GM19463 (cell line): ENCODE results near the gene WDR64.

Experiments used
- ATAC-seq: cut with Tn5 transposase; IDR thresholded peaks from one replicate; pipeline ENCODE4 v1.9.1; 2021; ENCODE audit warnings: mild to moderate bottlenecking, moderate library complexity; ENCODE audit not compliant: unreplicated experiment

The WDR64 gene

DNA sequence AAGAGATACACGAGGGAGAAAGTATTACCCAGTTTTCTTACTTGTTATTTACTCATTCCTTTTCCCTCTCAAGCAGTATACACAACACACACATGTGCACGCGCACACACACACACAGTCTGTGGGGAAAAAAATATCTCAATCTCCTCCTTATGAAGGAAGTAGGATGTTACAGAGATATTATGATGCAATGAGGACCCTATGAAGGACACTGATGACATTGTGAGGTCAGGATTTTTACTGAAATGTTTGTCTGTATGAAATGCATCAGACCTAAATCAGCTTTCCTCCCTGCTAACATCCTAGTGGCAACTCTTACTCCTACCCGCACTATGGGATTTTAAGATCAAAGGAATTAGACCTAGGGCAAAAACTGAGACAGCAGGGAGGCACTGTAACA is at the start of gene WDR64:
Gene WDR64 (plus strand): TSS at position 270 of the 400 bp plus-strand sequence. CDS start 204 bp downstream, outside the sequence.
- ATAC-seq, result no peak

DNA sequence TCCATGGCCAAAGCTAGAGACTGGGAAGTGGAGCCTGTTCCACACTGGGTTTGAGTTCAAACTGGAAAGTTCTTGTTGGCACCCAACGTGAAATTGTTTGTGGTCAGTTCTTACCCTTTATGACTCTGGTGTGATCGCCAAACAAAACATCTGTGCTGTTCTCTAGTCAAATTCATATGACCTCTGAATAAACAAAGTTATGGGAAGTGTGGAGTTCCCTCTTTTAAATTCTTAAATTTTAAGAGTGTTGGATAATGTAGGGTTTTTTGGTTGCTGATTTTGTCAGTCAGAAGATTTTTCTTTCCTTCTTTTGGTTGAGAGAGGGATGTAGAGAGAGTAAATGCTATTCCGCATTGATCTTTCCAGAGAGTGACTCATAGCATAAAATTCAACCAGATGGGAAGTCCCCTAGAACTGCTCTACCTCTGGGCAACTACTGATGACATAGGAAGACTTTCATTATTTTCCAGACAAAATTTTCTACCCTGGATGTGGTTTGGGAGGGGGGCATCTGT is 48.3 kb upstream of the WDR64 start:
- ATAC-seq, result no peak

DNA sequence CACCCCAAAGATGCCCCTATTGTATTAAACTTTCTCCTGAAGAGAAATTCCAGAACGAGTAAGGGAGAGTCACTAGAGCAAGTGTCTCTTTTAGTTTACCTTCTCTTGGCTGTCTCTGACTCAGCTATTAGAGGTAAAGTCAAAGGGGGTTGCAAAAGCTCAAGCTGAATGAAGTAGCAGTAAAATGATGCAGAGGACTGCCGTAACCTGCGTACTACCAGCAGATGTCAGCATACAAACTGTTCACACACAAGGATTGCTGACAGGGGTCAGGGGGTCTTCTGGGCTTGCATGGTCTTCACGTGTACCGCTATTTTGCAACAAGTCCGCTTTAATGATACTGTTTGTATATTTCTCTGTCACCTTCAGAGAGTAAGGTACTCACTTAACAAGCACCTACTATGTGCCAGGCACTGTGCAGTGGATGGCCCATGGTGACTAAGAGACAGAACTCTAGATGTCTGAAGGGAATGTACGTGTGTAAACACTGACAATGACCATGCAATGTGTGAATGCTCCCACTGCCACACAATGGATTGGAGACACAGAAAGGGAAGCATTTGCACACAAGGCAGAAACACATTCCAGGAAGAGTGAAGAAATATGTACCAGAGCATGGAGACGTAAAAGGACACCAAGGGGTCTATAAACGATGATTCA is 46.8 kb upstream of the WDR64 start:
- no peak for ATAC-seq

DNA sequence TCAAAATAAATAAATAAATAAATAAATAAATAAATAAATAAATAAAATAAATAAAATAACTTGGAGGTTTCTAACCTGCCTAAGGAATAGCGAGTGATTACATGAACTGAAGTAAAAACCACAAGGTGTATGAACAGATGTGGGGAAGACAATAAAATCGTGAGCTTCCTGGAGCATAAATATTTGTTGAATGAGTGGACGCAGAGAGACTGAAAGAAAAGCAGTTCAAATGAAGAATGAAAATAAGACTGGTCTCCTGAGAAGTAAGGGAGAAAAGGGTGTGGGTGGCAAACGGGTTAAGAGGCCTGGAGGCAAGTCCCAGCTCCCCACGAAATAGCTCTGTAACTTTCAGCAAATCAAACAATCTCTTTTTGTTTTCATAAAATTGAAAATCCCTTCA is 45.5 kb upstream of the WDR64 start:
- no peak for ATAC-seq

DNA sequence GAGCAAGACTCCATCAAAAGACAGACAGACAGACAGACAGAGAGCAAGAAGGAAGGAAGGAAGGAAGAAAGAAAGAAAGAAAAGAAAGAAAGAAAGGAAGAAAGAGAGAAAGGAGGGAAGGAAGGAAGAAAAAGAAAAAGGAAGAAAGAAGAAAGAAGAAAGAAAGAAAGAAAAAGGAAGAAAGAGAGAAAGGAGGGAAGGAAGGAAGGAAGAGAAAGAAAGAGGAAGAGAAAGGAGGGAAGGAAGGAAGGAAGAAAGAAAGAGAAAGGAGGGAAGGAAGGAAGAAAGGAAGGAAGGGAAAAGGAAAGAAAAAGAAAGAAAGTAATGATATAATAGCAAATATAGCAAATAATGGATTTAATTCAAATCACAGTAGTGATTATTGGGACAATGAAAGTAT is 44.6 kb upstream of the WDR64 start:
- no peak for ATAC-seq

DNA sequence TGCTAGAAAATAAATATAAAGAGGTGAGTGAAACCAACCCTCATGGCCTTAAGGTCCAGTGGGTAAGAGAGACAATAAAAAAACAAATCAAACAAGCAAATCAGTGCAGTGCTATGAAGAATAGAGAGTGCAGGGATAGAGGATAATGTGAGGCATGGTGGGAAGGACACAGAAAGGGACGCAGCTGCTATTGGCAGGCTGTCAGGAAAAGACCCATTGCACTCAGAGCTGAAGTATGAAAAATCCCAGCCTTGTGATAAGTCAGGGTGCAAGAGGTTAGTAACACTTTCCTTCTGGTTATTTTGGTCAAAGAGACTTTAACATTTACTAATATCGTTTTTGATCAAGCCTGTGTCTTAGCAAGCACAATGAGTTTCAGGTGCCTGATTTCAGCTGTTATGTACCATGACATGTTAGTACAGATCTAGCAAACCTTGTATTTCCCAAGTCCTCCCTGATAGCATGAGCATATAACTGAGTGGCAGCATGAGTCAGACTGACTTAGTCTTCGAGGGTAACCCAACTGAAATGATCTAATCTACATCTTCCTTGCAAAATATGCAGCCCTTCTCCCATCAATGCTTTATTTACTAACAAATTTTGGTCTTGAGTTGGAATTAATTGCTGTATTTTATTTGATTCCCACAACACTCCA is 43.6 kb upstream of the WDR64 start:
- ATAC-seq, result no peak

DNA sequence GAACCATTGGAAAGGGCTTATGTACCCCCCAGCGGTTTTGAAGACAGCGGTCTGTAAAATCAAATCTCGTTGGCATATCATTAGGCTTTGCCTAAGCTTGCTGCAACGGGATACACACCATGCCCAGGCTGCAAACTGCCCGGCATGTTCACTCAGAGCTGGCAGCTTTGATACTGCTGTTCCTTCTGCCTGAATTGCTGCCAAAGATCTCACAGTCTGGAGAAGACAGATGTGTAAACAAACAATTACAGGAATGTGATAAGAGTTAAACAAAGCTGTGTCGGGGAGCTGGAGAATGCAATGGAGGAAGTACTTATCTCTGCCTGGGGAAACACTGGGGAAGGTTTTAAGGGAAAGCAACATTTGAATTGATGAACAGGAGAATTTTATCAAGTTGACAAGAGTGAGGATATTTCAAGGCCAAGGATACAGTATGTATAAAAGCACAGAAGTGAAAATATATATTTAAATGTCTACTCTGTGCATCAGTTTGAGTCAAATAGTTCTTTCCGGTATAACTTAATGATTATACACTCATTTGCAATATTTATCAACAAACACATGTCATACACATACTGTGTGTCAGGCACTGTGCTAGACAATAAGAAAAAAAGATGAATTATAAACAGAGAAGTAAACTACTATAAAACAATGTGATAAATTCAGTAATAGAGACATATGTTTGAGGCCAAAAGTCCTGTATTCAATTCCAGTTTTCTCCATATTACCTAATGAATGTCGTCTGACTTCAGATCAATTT is 41.8 kb upstream of the WDR64 start:
- ATAC-seq, result no peak

DNA sequence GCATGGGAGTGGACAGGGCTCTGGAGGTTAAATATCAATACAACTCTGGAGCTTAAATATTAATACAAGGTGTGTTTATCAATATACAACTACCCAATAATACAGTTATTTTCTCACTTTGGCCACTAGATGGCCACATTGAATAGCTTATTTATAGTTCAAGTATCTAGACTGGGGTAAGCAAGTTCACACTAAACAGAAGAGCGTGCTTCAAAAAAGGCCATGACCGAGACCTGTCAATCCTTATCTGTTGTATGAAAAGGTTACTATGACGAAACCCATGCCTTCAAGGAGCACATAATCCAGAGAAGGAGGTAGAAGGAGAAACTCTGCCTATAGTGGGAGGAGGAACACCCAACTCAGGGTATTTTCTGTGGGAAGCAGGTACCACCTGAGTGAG is 41.0 kb upstream of the WDR64 start:
- peak; percentile 81 for ATAC-seq

DNA sequence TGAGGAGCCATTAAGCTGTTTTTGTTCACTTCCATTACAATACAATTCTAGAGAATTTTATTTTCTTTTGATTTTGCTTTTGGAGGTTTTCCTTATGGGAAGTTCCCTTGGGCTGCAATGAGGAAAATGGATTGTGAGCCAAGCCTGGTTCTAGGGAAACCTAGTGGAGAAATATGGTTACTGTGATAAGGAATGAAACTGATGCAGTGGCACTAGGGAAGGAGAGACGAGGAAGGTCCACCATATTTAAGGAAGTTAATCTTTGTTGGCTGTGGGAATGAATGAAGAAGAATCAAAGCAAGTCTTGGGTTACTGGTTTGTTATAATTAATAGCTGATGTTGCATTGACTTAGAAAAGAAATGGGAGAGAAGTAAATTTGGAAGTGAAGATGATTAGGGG is 40.3 kb upstream of the WDR64 start:
- ATAC-seq, result no peak

DNA sequence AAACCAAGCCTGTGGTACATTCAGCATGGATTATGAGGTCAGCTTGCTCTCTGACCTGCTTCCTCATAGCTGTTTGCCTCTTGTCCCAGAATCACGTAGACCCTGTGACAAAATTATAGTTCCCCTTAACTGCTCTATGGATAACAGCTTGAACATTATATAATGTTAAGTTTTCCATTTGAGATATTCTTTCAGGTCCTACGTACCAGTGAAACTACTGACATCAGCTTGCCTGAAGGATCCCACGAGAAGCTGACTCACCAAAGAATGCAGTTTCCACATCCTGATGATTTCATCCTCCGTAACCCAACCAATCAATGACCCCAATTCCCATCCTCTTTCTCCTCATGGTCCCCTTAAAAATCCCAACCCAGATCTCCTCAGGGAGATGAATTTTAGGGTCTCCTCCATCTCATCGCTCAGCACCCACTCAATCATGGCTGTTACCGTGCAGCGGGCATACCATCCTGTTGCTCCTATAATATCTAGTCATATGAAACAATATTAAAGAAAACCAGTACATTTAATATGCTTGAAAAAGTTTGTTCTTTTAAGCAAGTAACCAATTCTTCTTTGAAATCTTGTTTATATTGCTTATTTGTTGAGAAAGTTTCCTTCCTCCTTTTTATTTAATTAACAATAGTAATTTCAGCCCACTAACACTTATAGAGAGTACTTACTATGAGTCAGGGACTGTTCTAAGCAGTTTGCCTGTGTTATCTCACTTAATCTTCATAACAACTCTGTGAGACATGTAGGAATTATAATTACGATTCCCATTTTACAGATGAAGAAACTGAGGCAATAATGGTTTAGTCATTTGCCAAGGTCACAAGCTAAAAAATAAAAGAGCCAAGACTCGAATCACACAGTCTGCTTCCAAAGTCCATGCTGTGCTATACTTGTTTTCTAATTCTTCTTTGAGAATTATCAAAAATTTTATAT is 39.3 kb upstream of the WDR64 start:
- no peak for ATAC-seq

DNA sequence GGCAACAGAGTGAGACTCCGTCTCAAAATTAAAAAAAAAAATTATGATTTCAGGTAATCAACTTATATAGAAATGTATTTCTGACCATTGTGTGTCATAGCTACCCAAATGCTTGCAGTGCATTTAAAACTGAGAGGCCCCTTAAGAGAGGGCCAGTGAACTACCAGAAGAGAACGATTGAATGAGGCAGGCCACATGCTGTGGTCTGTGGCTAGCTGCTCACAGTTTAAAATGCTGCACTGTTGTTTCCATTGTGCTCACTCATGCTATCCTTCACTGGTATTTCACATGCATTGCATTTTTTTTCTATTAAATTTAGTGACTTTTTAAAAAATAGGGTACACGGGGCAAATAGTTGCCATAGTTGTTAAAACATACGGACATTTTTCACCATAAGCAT is 37.9 kb upstream of the WDR64 start:
- no peak for ATAC-seq

DNA sequence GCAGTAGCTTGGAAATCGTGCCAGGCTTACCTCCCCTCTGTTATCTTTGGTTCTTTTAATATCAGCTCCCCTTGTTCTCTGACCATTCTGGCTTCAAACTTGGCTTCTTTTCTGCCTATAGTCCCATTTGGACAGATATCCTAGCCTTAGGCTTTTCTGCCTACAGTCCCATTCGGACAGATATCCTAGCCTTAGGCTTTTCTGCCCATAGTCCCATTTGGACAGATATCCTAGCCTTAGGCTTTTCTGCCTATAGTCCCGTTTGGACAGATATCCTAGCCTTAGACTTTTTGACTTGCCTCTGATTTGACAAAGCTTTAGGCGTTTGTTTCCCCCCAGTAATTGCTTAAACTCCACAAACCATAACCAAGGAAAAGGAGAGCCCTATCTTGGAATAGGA is 37.5 kb upstream of the WDR64 start:
- ATAC-seq, result no peak

DNA sequence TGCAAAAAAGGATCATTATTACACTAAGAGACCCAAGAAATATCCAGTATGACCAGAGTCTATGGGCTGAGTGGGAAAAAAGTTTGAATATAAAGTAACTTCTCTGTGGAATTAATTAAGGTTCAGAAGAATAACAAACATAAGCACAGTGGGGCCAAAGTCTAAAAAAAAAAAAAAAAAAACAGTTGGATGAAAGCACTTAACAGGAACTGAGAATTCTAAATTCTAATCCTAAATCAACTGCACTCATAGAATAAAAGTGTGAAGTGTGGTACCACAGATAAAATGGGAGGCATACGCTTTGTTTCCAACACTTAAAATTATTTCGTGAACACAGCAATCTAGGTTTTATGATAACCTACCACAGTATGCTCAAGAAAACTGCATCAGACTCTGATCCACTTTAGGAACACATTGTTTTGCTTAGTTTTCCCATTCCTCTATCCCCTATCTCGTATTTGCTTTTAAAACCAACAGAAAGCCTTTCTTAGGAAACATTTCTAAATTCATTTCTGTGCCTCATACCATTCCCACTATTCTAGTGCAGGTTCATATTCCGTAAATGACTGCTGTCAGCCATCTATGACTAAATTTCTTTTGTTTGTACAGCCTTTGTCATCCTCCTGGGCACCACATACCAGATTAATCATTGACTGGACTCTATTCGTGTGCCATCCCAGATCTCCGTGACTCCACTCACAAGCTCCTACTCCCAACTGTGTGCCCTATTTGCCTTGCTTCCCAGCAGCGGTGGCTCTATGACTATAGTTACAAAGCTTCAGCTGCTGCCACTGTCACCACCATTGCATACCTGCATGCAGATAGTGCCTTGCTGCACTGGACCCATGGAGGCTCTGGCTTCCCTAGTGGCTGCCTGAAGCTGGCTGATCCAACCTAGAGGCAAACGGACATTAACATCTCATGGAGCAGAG is 36.8 kb upstream of the WDR64 start:
- no peak for ATAC-seq

DNA sequence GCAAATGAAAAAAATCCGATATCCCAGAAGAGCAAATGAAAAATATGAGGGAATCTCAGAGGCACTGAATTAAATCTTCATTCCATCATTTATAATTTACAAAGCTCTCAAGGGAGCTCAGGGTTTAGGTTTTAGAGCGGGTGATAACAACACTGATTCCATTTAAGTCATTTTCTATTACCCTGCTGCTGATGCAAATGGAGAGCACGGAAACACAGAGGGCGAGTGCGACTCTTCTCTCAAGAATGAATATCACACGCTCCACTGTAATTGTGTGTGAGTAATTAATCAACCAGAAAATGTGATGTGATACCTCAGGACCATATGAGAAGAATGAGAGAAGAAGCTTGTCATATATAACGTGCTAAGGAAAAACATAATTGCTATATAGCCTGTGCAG is 34.7 kb upstream of the WDR64 start:
- no peak for ATAC-seq

DNA sequence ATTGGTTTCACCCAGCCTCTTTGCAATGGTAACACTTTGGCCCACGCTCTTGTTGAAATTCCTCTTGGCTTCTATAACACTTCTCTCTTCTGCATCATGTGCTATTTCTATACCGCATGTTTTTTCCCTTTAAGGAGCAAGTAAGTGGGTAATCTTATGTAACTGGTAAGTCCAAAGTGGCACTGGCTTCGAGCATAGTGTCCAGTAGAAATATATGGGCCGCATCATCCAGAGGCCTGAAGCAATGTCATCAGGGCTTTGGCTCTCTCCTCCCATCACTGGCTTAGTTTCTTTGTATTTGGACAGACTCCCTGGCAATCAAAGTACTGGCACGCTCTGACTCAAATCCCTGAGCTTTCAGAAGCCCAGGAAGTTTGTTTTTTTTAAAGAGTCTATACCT is 29.4 kb upstream of the WDR64 start:
- ATAC-seq, result no peak

DNA sequence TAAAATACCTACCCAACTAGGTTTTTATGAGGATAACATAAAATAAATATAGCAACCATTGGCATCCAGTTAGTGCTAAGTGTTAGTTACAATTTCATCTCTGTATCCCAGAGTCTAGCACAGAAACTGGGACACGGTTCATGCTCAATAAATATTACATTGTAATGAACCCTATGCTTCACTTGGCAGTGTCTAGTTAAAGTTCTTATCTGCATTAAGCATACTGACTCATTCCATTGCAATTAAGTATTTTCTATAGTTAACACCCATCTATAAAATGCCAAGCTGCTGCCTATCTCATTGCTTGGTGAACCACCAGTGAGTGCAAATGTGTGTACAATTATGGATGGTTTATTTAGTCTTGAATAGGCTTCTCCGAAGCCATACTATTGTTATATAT is 27.1 kb upstream of the WDR64 start:
- ATAC-seq, result no peak

DNA sequence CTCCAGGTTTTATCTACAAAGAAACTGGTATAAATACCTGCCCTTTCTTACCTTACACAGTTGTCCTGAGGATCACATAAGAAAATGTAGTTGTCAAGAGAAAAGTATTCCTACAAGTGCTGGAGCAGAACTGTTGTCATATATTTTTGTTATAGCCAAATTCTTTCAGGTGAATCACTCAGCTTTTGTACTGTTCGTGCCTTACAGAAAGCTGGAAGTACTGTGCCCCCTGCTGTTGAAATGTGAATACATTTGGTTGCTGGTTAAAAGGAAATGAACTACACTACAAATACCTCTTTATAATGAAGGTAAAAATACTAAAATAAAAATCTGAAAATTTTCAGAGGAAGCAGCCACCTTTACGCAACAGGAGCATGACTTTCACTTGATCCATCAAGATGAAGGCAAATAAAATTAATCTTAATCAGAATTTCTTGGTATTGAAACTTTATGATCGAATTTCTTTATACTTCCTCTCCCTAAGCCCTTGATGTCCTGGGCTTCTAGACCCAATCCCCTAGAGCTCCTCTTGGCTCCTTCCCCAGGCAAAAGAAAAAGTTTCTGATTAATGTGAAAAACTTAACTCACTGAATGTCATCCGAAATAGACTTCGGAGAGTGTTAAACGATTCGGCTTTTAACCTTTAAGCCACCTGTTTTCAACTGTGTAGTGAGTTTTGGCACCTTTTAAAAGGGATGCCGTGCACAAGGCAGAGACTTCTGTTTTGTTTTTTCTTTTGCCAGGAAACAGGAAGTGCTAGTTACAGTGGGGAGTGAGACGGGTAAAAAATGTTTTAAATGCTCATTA is 24.4 kb upstream of the WDR64 start:
- peak; percentile 62 for ATAC-seq

DNA sequence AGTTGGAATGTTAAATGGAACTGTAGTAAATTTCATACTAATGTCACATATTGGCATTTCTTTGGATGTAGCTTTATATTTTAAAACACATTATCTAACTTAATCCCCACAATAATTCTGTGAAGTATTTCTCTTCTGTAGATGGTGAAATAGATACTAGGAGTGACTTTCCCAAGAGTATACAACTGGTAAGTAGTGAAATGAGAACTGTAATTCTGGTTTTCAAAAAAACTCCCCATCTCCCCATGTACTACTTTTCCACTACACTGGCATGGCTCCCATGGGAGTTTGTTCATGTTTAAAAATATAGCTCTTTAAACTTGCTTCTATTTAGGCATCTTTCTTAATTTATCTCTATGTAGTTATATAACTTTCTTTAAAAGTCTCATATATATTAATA is 22.1 kb upstream of the WDR64 start:
- ATAC-seq, result no peak

DNA sequence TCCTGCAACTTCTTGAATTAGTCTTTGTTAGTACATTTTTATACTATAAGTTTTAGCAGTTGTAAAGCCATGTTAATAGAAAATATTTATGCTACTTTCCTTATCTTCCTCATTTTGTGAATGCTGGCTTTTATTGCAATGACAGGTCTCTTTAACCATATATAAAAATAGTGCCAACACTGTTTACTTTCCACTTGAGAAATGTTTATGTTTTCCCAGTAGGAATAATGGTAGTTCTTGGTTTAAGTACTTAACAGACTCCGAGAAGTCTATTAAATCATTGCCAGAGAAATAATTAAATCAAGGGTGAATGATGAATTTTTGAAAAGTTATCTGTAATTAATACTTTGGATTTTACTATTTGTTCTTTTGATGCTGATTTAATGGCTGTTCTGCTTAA is 21.6 kb upstream of the WDR64 start:
- no peak for ATAC-seq
